ENCODE results near the gene AS3MT.

DNA sequence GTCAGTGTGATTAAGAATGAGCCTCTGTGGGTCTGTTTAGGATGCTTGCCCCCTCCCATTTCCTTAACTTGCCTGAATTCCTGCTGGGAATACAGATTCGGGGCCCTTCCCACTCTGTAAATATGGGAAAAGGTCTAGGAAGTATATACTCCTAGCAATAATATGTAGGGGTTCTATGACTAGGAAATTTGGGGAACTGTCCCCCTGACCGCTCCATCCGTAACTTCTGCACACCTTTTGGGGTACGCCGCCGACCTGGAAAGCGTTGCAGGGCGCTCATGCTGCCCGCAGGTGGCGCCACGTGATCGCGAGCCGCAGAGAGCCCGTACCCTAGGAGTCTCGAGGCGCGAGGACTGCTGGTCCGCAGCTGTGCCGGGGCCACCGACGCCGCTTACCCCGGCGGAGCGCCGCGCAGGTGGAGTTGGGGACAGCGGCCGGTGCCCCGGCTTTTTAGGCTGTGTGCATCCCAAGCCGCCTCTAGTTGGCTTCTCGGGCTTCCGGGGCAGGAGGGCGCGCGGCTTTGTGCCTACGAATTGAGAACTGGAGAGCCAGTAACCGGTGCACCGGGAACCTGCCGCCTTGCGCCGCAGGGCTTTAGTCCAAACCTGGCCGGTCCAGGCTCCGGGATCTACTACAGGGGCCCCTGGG lies 48.2 kb downstream of the AS3MT start:
- TF ChIP-seq, protein P1, sequence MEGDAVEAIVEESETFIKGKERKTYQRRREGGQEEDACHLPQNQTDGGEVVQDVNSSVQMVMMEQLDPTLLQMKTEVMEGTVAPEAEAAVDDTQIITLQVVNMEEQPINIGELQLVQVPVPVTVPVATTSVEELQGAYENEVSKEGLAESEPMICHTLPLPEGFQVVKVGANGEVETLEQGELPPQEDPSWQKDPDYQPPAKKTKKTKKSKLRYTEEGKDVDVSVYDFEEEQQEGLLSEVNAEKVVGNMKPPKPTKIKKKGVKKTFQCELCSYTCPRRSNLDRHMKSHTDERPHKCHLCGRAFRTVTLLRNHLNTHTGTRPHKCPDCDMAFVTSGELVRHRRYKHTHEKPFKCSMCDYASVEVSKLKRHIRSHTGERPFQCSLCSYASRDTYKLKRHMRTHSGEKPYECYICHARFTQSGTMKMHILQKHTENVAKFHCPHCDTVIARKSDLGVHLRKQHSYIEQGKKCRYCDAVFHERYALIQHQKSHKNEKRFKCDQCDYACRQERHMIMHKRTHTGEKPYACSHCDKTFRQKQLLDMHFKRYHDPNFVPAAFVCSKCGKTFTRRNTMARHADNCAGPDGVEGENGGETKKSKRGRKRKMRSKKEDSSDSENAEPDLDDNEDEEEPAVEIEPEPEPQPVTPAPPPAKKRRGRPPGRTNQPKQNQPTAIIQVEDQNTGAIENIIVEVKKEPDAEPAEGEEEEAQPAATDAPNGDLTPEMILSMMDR (conservative IDR thresholded peaks at IDR 0.05; ENCODE audit: low read depth, low read length), result peak; percentile 98
- no peak for TF ChIP-seq EZH2 (IDR thresholded peaks at IDR 0.05; ENCODE audit: borderline replicate concordance, low read depth, low read length, poor library complexity, severe bottlenecking)

Measured in A673 (cell line).